Muscle of leg (tissue), 11 donors: Measurements from ENCODE around the gene CDH23. TPM values are rescaled to one million over a fixed set of nuclear protein-coding genes. Genes with fewer than 3 reads are reported as not detected.
A peak's percentile ranks its signal among the peaks of the same experiment; 100 is the strongest.

Experiments
- DNase-seq: peaks from one replicate; pipeline ENCODE4 v3.0.0; 2013
- H3K27ac ChIP-seq: one replicate; pipeline ENCODE4 v1.5.1; 2013; ENCODE audit warnings: mild to moderate bottlenecking, low read length, control low read depth
- H3K27me3 ChIP-seq: one replicate; pipeline ENCODE4 v1.6.1; 2013; ENCODE audit warnings: low read length; ENCODE audit not compliant: control insufficient read depth, insufficient read depth
- H3K36me3 ChIP-seq: one replicate; pipeline ENCODE4 v1.6.1; 2013; ENCODE audit warnings: low read length; ENCODE audit not compliant: control insufficient read depth, insufficient read depth
- H3K4me1 ChIP-seq: one replicate; pipeline ENCODE4 v1.6.1; 2013; ENCODE audit warnings: low read length; ENCODE audit not compliant: control insufficient read depth, insufficient read depth
- H3K4me3 ChIP-seq: one replicate; pipeline ENCODE4 v1.5.1; 2013; ENCODE audit warnings: low read length, control low read depth
- H3K9me3 ChIP-seq: replicated peaks from 2 replicates; pipeline ENCODE4 v1.6.1; 2013; ENCODE audit warnings: low read depth, low read length; ENCODE audit not compliant: control insufficient read depth
- WGBS: methylation state at CpG from one replicate; pipeline ENCODE4 v1.1.5; 2013; ENCODE audit warnings: missing lambda C conversion rate; ENCODE audit not compliant: insufficient coverage; 5-methylcytosine and 5-hydroxymethylcytosine counted together
- polyA plus RNA-seq, 8 donors: library from polyadenylated mRNA; unstranded; fragments of 120-200 nt; gene quantifications; one replicate each; pipeline versions ENCODE4 v1.2.1 to v1.2.3, GENCODE V29; 2013; ENCODE audit warnings: inconsistent platforms in 1 of 8, low replicate concordance in 1 of 8; ENCODE audit not compliant: insufficient read length in 8 of 8, insufficient read depth in 1 of 8
- total RNA-seq: library from RNA; stranded (reverse); fragments of 120-200 nt; gene quantifications from one replicate; pipeline ENCODE4 v1.2.4, GENCODE V29; 2013

The CDH23 gene
- total and polyA plus RNA-seq, 9 donors: 3.4 to 5.7 (median 4.9) TPM

- peak; percentile 60 for DNase-seq
- Histone ChIP-seq H3K4me1 (peaks cover 42% of the 10 kb centered on the region), H3K36me3 (no peaks in the 10 kb centered on the region), H3K27me3 (no peaks in the 10 kb centered on the region), H3K9me3 (no peaks in the 10 kb centered on the region), H3K27ac (peak overlapping the region; percentile 37), H3K4me3 (no peak overlapping the region)
- 14% methylated on average over 1 of the region's 3 CpGs for WGBS
Measured at GRCh38 chr10:71543608-71544170, 147.0 kb downstream of the CDH23 start.

- peak overlapping the region; percentile 29 for H3K27ac ChIP-seq
- H3K4me1 ChIP-seq: peaks cover 55% of the 10 kb centered on the region
- H3K4me3 ChIP-seq: no peak overlapping the region
- WGBS: 76% methylated on average over 10 of the region's 10 CpGs
- H3K9me3 ChIP-seq: no peaks in the 10 kb centered on the region
- no peaks in the 10 kb centered on the region for H3K27me3 ChIP-seq
- DNase-seq: no peak
- no peaks in the 10 kb centered on the region for H3K36me3 ChIP-seq
Measured at GRCh38 chr10:71545001-71545400, 148.3 kb downstream of the CDH23 start.

GRCh38 chr10:71546220-71546619 lies 149.5 kb downstream of the CDH23 start:
- no peaks in the 10 kb centered on the region for H3K27me3 ChIP-seq
- no peak for DNase-seq
- no peak overlapping the region for H3K27ac ChIP-seq
- H3K4me3 ChIP-seq: no peak overlapping the region
- peaks cover 67% of the 10 kb centered on the region for H3K4me1 ChIP-seq
- no peaks in the 10 kb centered on the region for H3K36me3 ChIP-seq
- 94% methylated on average over 4 of the region's 7 CpGs for WGBS
- no peaks in the 10 kb centered on the region for H3K9me3 ChIP-seq

- Histone ChIP-seq H3K9me3 (no peaks in the 10 kb centered on the region), H3K36me3 (no peaks in the 10 kb centered on the region), H3K4me1 (peaks cover 72% of the 10 kb centered on the region), H3K27me3 (no peaks in the 10 kb centered on the region), H3K27ac (peak overlapping the region; percentile 94), H3K4me3 (no peak overlapping the region)
- WGBS: 65% methylated on average over 12 of the region's 12 CpGs
- DNase-seq: peak; percentile 46
Measured at GRCh38 chr10:71547312-71547711, 150.6 kb downstream of the CDH23 start.

- Histone ChIP-seq H3K9me3 (no peaks in the 10 kb centered on the region), H3K36me3 (no peaks in the 10 kb centered on the region), H3K27me3 (peaks cover 2% of the 10 kb centered on the region), H3K4me1 (peaks cover 67% of the 10 kb centered on the region), H3K4me3 (no peak overlapping the region), H3K27ac (peak overlapping the region; percentile 94)
- DNase-seq: peak; percentile 94
- WGBS: 13% methylated on average over 14 of the region's 20 CpGs
Measured at GRCh38 chr10:71547876-71548846, 151.4 kb downstream of the CDH23 start.

- H3K27ac ChIP-seq: peak overlapping the region; percentile 94
- DNase-seq: peak; percentile 57
- H3K4me3 ChIP-seq: no peak overlapping the region
- 71% methylated on average over 6 of the region's 11 CpGs for WGBS
- H3K27me3 ChIP-seq: peaks cover 2% of the 10 kb centered on the region
- H3K4me1 ChIP-seq: peaks cover 54% of the 10 kb centered on the region
- H3K9me3 ChIP-seq: no peaks in the 10 kb centered on the region
- no peaks in the 10 kb centered on the region for H3K36me3 ChIP-seq
Measured at GRCh38 chr10:71549766-71550533, 153.2 kb downstream of the CDH23 start.

GRCh38 chr10:71550628-71551027 lies 153.9 kb downstream of the CDH23 start:
- Histone ChIP-seq H3K9me3 (no peaks in the 10 kb centered on the region), H3K27me3 (peaks cover 2% of the 10 kb centered on the region), H3K4me1 (peaks cover 54% of the 10 kb centered on the region), H3K27ac (peak overlapping the region; percentile 47), H3K4me3 (no peak overlapping the region), H3K36me3 (no peaks in the 10 kb centered on the region)
- no CpG with 5 or more reads among the region's 7 CpGs for WGBS
- DNase-seq: peak; percentile 76

- Histone ChIP-seq H3K4me1 (peaks cover 52% of the 10 kb centered on the region), H3K36me3 (no peaks in the 10 kb centered on the region), H3K27me3 (peaks cover 2% of the 10 kb centered on the region), H3K27ac (no peak overlapping the region), H3K4me3 (no peak overlapping the region), H3K9me3 (no peaks in the 10 kb centered on the region)
- WGBS: 100% methylated on average over 3 of the region's 3 CpGs
- DNase-seq: no peak
Measured at GRCh38 chr10:71551970-71552369, 155.2 kb downstream of the CDH23 start.

- no peaks in the 10 kb centered on the region for H3K9me3 ChIP-seq
- no peak for DNase-seq
- no peak overlapping the region for H3K4me3 ChIP-seq
- H3K4me1 ChIP-seq: peaks cover 38% of the 10 kb centered on the region
- no peak overlapping the region for H3K27ac ChIP-seq
- 17% methylated on average over 1 of the region's 5 CpGs for WGBS
- peaks cover 2% of the 10 kb centered on the region for H3K27me3 ChIP-seq
- no peaks in the 10 kb centered on the region for H3K36me3 ChIP-seq
Measured at GRCh38 chr10:71553432-71553831, 156.7 kb downstream of the CDH23 start.

GRCh38 chr10:71554671-71555070 lies 158.0 kb downstream of the CDH23 start:
- 67% methylated on average over 1 of the region's 2 CpGs for WGBS
- Histone ChIP-seq H3K4me3 (no peak overlapping the region), H3K27me3 (peaks cover 2% of the 10 kb centered on the region), H3K9me3 (no peaks in the 10 kb centered on the region), H3K36me3 (no peaks in the 10 kb centered on the region), H3K4me1 (peaks cover 27% of the 10 kb centered on the region), H3K27ac (no peak overlapping the region)
- DNase-seq: no peak
